Ovary (tissue), 9 donors: Measurements from ENCODE around the gene ANKRD10. TPM values are rescaled to one million over a fixed set of nuclear protein-coding genes. Genes with fewer than 3 reads are reported as not detected.

Experiments
- DNase-seq, 5 donors: peaks; one replicate each; pipeline ENCODE4 v3.0.0-alpha.2; 2019 to 2020
- H3K27ac ChIP-seq, 2 donors: fragments of 200-600 bp; one replicate each; pipeline versions ENCODE4 v1.5.1 to v1.8.0; 2019 to 2022
- H3K27me3 ChIP-seq: fragments of 200-600 bp; one replicate; pipeline ENCODE4 v1.8.0; 2022
- H3K36me3 ChIP-seq: fragments of 200-600 bp; sonication (generic); one replicate; pipeline ENCODE4 v1.5.1; 2019
- H3K4me1 ChIP-seq: one replicate; pipeline ENCODE4 v1.8.1; 2013; ENCODE audit warnings: mild to moderate bottlenecking, moderate library complexity; ENCODE audit not compliant: insufficient read depth
- H3K4me3 ChIP-seq: fragments of 200-600 bp; sonication (generic); one replicate; pipeline ENCODE4 v1.5.1; 2017
- H3K9me3 ChIP-seq, 2 donors: fragments of 200-600 bp in 1 of 2; sonication (generic) in 1 of 2; one replicate each; pipeline versions ENCODE4 v1.5.1 to v1.8.1; 2013 to 2019; ENCODE audit warnings: mild to moderate bottlenecking in 1 of 2, moderate library complexity in 1 of 2
- EP300 ChIP-seq: sonication (generic); formaldehyde crosslinking; IDR thresholded peaks from one replicate; pipeline ENCODE4 v1.6.1; 2017; ENCODE audit warnings: antibody characterized with exemption
- POLR2A ChIP-seq: fragments of 450-650 bp; IDR thresholded peaks from one replicate; pipeline ENCODE4 v1.6.1; 2017; ENCODE audit warnings: antibody characterized with exemption, mild to moderate bottlenecking, moderate library complexity
- WGBS, 3 donors: extraction: QIAGEN DNeasy Blood & Tissue Kit in 1 of 3; methylation state at CpG; one replicate each; pipeline versions ENCODE4 v1.1.5 to v1.1.7; 2013 to 2017; 5-methylcytosine and 5-hydroxymethylcytosine counted together
- intact Hi-C, 4 donors: fragments of 100-400 bp; cut with DNase I; formaldehyde crosslinking; loops; one replicate each; pipeline versions ENCODE4 v1.11.0 to v1.15.1; 2022 to 2023
- polyA plus RNA-seq, 2 donors: library from polyadenylated mRNA; stranded (reverse); fragments of 200-250 nt in 1 of 2; fragments of 350-450 nt in 1 of 2; fragmentation: Illumina TruSeq in 1 of 2; extraction: RNeasy Lipid Tissue Mini Kit (QIAGEN cat#74804) in 1 of 2; gene quantifications; one replicate each; pipeline ENCODE4 v1.2.3, GENCODE V29; 2013 to 2014
- total RNA-seq, 7 donors: library from RNA; depleted of rRNA in 2 of 7; stranded (reverse); fragments of >200 nt in 2 of 7; fragmentation: NEBNext Ultra II Directional in 3 of 7; extraction: Animal tissue kit (Norgen Biotek cat#: 25700) in 3 of 7; gene quantifications; one replicate each; pipeline versions ENCODE4 v1.1.0 to v1.2.4, GENCODE V29; 2016 to 2023
- TF ChIP-seq, protein P1 (sequence below), 3 donors: fragments of 450-650 bp in 2 of 3; fragments of 200-600 bp in 1 of 3; IDR thresholded peaks; one replicate each; pipeline versions ENCODE4 v1.5.1 to v1.8.0; 2016 to 2022; ENCODE audit warnings: antibody characterized with exemption in 3 of 3, mild to moderate bottlenecking in 1 of 3
- donor health status: DM: no; HTN: no; CAD: no; lungs with moderate emphysema.
- donor health status: DM: no; HTN: no; CAD: no.
- donor health status: Bipolar disorder and iron deficiency.
- donor health status: DM: yes; HTN: yes; CAD: no.
- donor health status: DM: no; HTN: no; CAD: no.
- donor health status: DM: yes; HTN: yes; CAD: no.

ANKRD10 gene
- total and polyA plus RNA-seq, 9 donors, result 62.4 to 172 (median 129) TPM

DNA sequence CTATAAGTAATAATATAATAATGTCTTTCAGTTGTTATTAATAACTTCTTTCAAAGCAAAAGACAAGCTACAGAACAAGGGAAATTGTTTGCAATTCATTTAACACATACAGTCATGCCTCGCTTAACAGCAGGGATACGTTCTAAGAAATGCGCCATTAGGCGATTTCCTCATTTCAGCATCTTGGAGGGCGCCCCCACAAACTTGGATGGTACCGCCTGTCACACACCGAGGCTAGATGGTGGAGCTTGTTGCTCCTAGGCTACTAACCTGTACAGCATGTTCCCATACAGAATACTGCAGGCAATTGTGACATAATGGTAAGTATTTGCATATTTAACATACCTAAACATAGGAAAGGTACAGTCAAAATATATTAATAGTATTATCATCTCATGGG lies 8.2 kb upstream of the ANKRD10 start:
- Histone ChIP-seq H3K4me3 (no peak overlapping the region), H3K27ac (no peak overlapping the region), H3K4me1 (no peaks in the 10 kb centered on the region), H3K27me3 (no peaks in the 10 kb centered on the region), H3K9me3 (no peaks in the 10 kb centered on the region), H3K36me3 (no peaks in the 10 kb centered on the region)
- WGBS, 3 donors, result 82 to 84% (median 82%) methylated on average over 7 of the region's 7 CpGs
- intact Hi-C loops, result no loop called here
- no peak for TF ChIP-seq EP300
- TF ChIP-seq, protein P1, sequence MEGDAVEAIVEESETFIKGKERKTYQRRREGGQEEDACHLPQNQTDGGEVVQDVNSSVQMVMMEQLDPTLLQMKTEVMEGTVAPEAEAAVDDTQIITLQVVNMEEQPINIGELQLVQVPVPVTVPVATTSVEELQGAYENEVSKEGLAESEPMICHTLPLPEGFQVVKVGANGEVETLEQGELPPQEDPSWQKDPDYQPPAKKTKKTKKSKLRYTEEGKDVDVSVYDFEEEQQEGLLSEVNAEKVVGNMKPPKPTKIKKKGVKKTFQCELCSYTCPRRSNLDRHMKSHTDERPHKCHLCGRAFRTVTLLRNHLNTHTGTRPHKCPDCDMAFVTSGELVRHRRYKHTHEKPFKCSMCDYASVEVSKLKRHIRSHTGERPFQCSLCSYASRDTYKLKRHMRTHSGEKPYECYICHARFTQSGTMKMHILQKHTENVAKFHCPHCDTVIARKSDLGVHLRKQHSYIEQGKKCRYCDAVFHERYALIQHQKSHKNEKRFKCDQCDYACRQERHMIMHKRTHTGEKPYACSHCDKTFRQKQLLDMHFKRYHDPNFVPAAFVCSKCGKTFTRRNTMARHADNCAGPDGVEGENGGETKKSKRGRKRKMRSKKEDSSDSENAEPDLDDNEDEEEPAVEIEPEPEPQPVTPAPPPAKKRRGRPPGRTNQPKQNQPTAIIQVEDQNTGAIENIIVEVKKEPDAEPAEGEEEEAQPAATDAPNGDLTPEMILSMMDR (IDR thresholded peaks at IDR 0.05), result no peak
- TF ChIP-seq POLR2A, result no peak
- DNase-seq, result no peak

DNA sequence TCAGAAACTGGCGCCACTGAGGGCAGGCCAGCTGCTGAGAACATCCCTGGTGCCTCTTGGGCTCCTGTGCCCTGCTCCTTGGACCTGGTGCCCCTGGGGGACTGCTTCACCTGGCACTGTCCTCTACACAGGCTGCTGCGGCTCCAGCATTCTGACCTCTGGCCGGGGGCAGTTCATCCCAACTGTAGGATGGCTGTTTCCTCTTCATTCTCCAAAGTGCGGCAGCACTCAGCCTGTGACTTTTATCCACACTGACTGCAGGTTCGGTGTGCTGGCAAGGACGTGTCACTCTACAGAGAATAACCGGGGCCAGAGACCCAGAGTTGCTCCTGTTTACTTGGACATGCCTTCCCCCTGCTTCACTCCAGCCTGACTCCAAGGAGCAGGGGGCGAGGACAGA lies 7.6 kb upstream of the ANKRD10 start:
- DNase-seq, result no peak
- H3K9me3 ChIP-seq, result no peaks in the 10 kb centered on the region
- H3K27ac ChIP-seq, result no peak overlapping the region
- intact Hi-C loops, result no loop called here
- H3K36me3 ChIP-seq, result no peaks in the 10 kb centered on the region
- TF ChIP-seq, protein P1 (IDR thresholded peaks at IDR 0.05), result no peak
- TF ChIP-seq EP300 (no peak), POLR2A (no peak)
- H3K4me1 ChIP-seq, result no peaks in the 10 kb centered on the region
- H3K4me3 ChIP-seq, result no peak overlapping the region
- WGBS, 3 donors, result 48 to 54% (median 50%) methylated on average over 8 of the region's 8 CpGs
- no peaks in the 10 kb centered on the region for H3K27me3 ChIP-seq

DNA sequence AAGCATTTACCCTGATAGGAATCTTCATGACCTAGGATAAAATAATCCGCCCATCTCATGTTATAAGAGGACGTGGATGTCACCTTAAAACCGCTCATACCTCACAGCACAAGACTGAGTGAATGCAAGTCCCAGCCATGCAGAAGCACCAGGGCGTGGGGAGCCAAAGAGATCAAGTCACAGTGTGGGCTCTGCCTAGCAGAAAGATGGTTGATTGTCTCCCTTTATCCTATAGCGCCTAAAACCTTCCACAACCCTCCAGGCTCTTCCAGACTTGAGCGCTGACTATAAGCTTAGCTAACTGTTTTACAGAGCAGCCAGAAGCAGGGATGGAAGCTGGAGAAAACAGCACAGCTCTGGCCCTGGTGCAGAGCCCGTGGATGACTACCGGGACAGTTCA lies 6.8 kb upstream of the ANKRD10 start:
- Histone ChIP-seq H3K4me3 (no peak overlapping the region), H3K36me3 (no peaks in the 10 kb centered on the region), H3K9me3 (no peaks in the 10 kb centered on the region), H3K4me1 (no peaks in the 10 kb centered on the region), H3K27ac (no peak overlapping the region), H3K27me3 (no peaks in the 10 kb centered on the region)
- TF ChIP-seq POLR2A, result no peak
- TF ChIP-seq, protein P1 (IDR thresholded peaks at IDR 0.05), result no peak
- TF ChIP-seq EP300, result no peak
- DNase-seq, result no peak
- intact Hi-C loops, result no loop called here
- 72 to 89% (median 87%) methylated on average over 8 of the region's 8 CpGs for WGBS, 3 donors

DNA sequence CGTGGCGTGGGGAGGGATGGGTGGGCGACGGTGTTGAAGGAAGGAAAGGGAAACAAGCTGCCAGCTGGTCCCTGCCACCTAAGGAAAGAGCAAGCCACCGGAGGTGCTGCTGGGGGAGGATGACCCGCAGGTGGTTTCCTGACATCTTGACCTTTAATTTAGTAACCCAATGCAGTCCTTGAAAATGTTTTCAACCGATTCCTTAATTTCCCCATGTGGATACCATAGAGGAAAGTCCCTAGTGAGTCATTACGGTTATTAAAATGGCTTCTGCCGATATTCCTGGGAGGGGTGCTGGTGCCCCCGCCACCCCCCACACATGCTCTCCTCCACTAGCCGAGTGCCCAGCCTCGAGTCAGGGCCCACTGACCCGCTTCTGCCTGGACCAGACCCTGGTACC lies 6.3 kb upstream of the ANKRD10 start:
- whole genome bisulfite sequencing, 3 donors, result 72 to 78% (median 74%) methylated on average over 13 of the region's 13 CpGs
- Histone ChIP-seq H3K27me3 (no peaks in the 10 kb centered on the region), H3K27ac (no peak overlapping the region), H3K4me3 (no peak overlapping the region), H3K36me3 (no peaks in the 10 kb centered on the region), H3K9me3 (no peaks in the 10 kb centered on the region), H3K4me1 (no peaks in the 10 kb centered on the region)
- no peak for DNase-seq
- intact Hi-C loops, result no loop called here
- TF ChIP-seq, protein P1 (IDR thresholded peaks at IDR 0.05), result no peak
- TF ChIP-seq EP300 (no peak), POLR2A (no peak)

DNA sequence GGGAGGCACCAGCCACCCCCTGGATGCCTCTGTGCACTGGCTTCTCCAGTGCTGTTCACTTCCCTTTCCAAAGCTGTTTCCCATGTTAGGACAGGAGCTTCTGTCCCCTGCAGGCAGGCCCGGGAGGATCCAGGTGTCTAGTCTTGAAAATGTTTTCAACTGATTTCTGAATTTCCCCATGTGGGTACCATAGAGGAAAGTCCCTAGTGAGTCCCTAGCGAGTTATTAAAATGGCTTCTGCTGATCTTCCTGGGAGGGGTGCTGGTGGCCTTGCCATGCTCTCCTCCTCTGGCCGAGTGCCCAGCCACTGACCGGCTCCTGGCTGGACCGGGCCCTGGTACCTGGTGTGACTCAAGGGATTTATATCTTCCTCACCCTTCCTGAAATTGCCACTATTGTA lies 5.2 kb upstream of the ANKRD10 start:
- intact Hi-C loops, result no loop called here
- WGBS, 3 donors, result 69 to 74% (median 69%) methylated on average over 5 of the region's 5 CpGs
- Histone ChIP-seq H3K4me3 (no peak overlapping the region), H3K4me1 (no peaks in the 10 kb centered on the region), H3K27me3 (no peaks in the 10 kb centered on the region), H3K27ac (no peak overlapping the region), H3K9me3 (no peaks in the 10 kb centered on the region), H3K36me3 (no peaks in the 10 kb centered on the region)
- TF ChIP-seq POLR2A (no peak), EP300 (no peak)
- TF ChIP-seq, protein P1 (IDR thresholded peaks at IDR 0.05), result no peak
- DNase-seq, result no peak
